Activated naive CD4-positive, alpha-beta T cell treated with anti-CD3 and anti-CD28 coated beads, Interleukin-2, amount 50 U/mL, for 16 hours (primary cell): ENCODE measurements around the gene GSG1L.

Source experiments
- DNase-seq: peaks from one replicate; pipeline ENCODE4 v3.0.0-alpha.2; 2020

The GSG1L gene

DNA sequence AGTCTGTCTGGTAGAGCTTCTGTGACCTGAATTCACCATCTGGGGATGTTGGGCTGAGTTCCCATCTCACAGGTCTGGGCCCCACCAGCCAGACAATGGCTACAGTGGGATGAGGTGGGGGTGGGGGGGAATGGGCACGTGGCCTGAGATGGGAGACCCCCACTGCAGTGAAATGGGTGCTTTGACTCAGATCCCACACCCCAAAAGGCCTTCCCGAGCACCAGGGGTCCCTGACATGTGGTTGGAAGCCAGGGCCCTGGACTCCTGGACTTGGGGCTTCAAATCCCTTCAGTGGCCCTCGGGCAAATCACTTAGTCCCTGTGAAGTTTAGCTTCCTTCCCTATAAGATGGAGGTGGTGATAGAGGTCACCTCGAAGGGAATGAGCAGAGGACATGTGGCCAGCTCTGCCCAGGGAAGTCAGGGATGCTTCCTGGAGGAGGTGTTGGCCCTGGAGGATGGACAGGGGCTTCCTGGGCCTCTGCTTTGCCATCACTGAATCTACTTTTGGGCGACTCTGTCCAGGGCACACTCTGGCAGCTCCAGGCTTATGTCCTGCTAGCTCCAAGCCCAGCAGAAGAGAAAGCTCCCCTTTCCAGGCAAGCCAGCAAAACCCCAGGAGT lies 295.4 kb downstream of the GSG1L start:
- DNase-seq = no peak

DNA sequence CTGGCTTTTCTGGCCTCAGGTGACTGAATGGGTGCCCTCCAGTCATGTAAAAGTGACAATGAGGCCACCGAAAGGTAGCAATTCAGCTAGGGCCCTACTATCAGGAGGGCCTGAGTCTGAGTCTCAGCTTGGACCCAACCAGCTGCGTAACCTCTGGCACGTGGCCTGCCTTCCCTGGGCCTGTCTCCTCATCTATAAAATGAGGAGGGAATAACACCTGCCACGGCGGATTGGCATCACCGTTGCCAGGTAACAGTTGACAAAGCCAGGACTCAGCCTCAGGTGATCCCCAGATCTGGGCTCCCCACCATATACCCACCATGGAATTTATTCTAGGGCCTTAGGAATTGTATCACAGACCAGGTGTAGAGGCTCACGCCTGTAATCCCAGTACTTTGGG lies 296.4 kb downstream of the GSG1L start:
- no peak for DNase-seq

DNA sequence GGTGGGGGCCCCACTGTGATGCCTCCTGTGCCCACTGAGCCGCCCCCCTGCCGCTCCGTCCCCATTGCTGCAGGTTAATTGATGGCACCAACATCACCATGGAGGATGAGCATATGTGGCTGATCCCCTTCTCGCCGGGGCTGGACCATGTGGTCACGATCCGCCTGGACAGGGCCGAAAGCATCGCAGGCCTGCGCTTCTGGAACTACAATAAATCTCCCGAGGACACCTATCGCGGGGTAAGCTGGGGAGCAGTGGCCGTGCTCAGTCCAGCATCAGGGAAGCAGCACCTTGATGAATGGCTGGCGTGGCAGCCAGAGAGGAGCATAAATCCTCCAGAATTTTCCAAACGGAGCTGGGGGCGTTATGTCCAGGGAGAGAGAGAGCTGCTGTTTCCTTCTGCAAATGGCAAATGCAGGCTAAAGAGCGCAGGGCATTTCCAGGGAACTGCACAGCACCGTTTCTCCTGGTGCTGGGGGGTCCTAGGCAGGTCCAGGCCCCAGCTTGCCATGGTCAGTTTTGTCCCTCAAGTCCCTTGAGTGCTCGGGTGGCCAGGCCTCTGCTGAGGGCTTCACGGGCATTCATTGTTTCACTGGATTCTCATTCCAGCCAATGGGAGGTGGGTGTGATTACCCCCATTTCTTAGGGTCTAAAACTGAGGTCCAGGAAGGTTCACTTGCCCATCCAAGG lies 297.1 kb downstream of the GSG1L start:
- DNase-seq = no peak

DNA sequence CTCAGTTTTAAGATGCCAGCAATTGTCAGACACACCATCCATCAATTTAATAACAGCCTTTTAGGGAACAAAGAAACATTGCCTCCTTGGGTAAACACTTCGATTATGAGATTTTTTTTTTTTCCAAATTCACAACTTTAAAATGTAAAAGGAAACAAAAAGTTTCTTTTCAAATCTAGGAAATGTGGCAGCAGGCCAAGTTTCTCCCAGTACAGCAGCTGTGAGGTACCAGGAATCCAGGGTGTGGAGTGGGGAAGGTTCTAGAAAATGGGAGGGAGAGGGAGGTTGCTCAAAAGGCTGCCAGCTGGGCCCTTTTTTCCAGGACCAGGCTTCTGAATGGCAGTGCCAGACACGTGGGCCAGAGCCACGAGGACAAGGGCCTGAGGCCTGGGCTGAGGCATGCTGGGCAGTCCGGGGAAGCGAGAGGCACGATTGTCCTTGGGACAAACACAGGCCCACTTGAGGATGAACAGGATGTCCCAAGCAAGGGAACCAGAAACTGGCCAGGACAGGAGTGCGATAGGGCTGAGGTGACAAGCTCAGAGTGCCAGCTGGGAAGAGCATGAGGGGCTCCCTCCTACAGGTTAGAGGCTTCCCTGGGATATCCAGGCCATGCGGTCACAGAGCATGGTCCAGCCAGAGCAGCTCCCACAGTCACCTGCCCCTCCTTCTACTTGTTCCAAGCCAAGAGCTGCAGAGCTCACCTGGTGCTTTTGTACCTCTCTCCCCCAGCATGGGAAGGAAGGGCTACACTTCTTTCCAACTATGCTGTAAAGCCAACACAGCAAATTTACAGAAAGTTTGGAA lies 298.4 kb downstream of the GSG1L start:
- DNase-seq = no peak

DNA sequence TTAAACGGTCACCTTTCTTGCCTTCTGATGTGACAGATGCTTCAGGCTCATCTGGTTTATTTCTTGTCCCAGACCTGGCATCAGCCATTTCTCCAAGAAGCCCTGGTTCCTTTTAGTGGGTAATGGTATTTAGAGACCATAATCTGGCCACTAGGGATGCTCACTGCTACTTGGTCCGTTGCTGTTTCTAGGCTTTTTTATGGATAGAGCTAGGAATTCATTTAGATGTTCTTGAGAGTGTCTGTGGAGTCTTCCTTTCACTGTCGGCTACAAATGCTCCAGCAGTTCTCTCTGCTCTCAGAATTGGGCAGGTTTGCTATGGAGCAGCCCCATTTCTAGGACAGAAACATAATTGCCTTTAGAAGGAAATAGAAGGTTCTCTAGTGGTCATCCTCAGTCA lies 299.1 kb downstream of the GSG1L start:
- DNase-seq = no peak

DNA sequence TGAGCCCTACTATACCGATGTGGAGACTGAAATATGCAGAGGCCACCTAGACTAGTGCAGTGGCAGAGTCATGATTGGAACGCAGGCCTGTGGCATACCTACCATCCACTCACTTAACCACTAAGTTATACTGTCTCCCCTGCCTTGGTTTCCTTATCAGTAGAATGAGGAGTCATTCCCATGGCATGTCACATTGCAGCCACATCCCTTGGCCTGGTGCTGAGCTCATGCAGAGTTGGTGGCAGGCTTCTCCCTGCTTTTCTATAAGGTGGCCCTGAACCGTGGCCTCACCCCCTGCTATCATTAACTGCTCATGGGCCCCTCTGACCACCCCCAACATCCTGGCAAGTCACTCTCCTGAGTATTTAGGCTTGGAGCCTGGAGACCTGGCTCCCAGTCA lies 301.1 kb downstream of the GSG1L start:
- DNase-seq = no peak

DNA sequence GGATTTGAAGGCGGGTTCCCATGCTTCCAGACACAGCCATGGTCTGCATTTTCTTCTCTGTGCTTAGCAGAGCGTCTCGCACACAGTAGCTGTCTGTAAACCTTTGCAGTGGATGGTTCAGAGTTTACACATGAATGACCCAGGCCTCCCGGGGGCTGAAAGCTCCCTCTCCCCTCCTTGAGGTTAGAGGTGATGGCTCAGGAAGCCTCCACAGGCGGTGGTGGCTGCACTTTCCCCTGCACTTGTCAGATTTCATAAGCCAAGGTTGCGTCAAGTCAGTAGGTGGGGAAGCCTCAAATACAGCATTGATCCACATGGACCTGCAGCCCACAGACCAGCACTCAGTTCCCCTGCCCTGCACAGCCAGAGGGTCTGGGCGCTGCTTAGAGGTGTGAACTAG lies 301.7 kb downstream of the GSG1L start:
- no peak for DNase-seq

DNA sequence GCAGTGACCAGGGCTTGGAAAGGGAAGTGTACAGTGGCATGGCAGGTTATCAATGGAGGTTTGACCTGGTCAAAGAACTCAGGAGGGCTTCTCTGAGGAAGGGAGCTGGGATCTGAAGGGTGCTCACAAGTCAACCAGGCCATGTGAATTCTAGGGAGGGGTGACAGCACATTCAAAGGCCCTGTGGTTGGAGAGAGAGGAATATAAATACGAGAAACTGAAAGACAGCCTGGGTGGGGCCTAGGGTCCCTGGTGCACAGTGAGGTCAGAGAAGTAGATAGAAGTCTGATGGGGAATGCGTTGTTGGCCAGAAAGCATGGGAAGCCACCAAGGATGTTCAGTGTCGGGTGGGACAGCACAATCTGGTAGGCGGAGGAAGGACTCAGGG lies 302.7 kb downstream of the GSG1L start:
- no peak for DNase-seq

DNA sequence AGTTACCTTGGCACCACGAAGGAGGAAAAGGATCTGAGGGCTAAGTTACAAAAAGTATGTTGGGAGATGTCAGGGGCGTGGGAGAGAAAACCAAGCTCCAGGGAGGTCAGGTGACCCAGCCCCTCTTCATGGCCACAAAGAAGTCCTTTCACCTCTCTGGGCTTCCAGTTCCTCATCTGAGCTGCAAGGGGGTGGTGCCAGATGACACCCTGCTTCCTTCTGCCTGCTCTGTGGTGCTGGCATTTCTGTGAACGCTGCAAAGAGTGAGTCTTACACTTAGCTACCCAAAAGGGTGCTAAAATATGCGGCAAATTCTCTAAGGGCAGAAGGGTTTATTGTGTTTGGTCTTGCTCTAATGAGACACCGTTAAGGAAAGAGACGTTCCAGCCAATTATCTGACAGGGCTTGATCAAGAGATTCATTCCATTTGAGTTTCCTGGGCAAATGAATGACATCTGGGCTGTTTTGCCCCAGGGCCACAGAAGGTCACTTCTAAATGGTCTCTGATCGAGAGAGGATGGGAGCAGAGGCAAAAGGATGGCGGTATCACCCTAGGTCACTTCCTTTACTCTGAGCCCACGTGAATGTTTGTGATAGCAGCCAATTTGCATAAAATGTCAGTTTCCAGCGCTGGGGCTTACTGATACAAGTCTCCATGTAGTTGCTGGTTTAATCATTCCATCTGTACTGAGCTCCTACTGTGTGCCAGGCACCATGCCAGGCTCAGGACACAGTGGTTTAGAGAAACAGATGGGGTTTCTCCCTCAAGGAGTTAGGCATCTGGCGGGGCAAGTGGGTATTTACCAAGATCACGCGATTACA lies 303.3 kb downstream of the GSG1L start:
- no peak for DNase-seq

DNA sequence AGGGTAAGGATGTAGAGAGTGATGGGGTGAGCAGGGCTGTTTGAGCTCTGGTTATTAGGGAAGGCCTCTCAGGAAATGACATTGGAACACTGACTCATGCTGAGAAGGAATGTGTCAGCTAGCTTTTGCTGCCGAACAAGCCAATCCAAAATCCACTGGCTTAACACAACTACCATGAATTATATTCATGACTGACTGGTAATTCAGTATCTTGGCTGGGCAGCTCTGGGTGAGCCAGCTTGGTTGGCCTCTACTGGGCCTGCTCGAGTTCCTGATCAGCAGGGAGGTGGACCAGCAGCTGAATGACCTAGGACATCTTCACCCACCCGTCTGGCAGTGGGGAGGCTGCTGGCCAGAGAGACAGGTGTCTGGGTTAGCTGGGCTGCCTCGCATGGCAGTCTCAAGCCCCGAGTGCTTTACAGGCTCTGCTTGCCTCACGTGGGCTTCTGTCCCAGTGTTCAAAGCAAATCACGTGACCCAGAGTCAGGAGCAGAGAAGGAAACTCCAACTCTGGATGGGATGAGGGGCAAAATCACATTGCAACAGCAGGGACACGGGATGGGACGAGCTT lies 304.1 kb downstream of the GSG1L start:
- no peak for DNase-seq

DNA sequence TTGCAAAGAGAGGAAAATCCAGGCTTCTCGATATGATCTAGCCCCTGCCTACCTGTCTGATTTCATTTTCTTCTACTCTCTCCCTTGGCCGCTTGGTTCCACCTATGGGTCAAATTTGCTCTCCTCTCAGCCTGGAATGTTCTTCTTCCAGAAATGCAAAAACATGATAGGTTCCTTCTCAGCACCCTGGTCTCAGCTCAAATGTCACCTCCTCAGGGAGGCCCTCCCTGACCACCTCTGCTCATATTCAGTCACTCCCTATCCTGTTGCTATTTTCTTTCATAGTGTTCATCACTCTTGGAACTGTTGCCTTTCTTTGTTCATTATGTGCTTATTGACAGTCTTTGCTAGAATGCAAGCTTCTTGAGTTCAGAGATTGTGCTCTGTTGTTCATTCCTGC lies 305.0 kb downstream of the GSG1L start:
- no peak for DNase-seq

DNA sequence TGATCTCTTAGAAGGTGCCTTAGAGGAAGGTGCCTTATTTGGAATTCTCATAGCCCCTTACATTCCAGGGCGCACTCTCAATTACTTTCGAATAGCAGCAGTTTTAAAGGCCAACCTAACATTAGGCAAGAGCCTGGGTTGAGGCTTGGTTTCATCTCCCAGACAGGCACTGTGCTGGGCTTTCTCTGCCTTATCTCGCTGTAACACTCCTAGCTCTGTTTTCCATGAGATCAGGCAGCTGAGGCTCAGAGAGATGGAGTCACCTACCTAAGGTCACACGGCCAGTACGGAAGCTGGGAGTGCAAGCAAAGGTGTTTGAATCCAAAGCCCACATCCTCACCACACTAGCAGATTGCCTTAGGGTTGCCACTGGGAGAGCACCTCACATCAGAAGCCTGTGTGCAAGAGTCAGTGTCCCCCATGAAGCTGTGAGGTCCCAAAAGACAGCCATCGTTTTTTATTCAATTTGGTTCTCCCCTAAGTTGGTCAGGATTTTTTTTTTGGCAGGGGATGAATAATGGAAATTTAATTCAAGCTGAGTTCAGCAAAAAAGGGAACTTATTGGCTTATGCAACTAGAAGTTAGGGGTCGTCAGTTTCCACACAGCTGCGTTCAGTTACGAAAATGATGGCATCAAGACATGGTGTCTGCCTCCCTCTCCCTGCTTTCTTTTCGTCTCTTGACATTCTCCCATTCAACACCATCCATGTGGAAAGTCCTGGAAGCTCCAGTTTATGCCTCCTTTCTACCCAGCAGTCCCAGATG lies 307.1 kb downstream of the GSG1L start:
- no peak for DNase-seq

DNA sequence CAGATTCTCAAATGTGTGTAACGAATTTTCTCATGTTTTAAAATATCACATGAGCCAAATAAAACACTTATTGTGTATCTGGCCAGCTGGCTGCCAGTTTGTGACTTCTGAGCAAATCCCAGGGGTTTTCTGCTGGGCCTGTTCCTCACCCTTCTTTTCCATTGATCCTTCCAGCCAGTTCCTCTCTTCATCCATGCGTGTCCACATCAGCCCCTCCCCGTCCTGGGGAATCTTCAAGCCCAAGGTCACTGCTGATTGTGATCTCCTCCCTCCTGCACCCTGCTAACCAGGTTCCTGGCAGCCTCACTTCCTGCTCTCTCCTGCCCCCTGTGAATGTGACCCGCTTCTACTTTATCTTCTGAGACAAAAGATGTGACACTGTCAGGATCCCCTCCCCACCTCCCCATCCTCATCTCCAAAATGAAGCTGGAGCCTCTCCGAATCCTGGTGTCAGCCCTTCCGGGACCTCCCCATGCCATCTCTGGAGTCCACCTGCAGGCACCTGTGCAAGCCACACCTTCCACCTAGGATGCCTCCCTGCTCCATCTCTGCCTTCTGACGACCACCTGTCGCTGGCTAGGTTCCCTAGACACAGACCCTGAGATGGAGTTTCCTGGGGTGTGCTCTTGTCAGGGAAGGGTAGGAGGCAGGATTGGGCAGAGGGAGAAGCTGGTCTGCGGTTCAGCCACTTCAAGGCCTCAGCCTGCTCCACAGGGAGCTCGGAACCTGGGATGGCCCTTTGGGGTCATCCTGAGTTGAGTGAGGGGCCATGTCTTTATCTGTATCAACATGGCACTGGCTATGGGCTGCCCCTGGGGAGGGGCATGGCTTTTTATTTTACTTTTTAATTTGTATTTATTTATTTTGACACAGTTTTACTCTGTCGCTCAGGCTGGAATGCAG lies 308.5 kb downstream of the GSG1L start:
- DNase-seq = no peak

DNA sequence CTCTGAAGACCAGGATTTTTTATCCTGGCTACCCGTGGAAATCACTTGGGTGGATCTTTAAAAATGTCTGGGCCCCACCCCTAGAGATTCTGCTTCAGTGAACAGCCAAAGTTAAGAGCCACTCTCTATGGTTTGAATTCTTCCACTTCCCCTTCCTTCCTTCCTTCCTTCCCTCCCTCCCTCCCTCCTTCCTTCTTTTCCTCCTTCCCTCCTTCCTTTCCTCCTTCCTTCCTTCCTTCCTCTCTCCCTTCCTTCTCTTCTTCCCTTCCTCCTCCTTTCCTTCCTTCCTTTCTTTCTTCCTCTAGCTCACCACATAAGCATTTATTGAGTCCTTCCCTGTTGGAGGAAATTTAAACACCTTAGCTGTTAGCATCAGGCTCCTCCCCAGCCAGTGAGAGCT lies 310.0 kb downstream of the GSG1L start:
- DNase-seq = no peak

DNA sequence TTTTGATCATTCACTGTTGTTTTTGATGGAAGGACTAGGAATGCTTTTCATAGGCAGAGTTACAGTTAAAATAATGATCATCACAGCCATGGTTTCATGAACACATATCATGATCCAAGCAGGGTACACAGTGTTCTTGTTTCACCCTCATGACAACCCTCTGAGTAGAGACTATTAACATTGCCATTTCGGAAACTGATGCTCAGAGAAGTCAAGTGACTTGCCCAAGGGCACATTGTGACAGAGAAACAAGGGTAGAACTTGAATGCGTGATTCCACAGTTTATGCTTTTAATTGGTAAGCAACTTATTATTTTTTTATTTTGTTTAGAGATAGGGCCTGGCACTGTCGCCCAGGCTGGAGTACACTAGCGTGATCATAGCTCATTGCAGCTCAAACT lies 311.3 kb downstream of the GSG1L start:
- no peak for DNase-seq

DNA sequence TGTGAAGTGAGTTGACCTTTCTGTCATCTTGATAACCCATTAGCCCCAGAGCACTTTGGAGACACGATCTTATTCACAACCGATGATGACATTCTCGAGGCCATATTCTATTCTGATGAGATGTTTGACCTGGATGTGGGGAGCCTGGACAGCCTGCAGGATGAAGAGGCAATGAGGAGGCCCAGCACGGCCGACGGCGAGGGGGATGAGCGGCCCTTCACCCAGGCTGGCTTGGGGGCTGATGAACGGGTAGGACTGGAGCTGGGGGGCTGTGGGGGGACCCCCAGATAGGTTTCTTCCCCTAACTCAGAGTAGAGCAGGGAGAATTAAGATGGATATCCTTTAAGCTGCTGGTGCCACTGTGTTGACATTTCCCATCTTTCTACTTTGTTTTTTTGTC lies 311.8 kb downstream of the GSG1L start:
- no peak for DNase-seq

DNA sequence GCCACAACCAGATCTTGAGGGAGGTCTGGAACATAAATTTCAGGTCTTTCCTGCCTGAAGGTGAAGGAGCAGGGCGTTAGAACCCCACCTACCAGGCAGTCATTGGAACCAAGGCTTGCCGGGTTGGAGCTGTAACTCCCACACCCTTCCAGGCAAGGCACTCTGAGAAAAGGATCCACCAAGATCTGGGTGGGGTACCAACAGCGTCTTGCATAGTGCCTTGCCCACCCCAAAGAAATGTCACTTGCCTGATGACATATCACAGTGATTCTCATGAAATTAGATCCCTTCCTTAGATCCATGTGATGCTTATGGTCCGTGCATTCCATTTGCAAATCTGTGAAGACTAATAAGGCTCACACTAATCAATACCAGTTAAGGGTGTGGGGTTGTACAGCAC lies 312.3 kb downstream of the GSG1L start:
- DNase-seq = no peak

DNA sequence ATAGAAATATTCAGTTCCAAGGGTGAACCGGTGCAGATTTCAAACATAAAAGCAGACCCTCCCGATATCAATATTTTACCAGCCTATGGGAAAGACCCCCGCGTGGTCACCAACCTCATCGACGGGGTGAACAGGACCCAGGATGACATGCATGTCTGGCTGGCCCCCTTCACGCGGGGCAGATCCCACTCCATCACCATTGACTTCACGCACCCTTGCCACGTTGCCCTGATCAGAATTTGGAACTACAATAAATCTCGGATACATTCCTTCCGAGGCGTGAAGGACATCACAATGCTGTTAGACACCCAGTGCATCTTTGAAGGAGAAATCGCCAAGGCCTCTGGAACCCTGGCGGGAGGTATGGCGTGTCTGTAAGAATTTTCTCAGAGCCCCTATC lies 313.6 kb downstream of the GSG1L start:
- DNase-seq = no peak

DNA sequence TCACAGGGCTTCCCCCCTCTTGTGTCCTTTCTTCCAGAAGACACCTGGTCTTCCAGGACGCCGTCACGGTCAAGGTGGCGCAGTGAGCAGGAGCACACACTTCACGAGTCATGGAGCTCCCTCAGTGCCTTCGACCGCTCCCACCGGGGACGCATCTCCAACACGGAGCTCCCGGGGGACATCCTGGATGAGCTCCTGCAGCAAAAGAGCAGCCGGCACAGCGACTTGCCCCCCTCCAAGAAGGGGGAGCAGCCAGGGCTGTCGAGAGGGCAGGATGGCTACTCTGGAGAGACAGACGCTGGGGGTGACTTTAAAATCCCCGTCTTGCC lies 314.0 kb downstream of the GSG1L start:
- no peak for DNase-seq

DNA sequence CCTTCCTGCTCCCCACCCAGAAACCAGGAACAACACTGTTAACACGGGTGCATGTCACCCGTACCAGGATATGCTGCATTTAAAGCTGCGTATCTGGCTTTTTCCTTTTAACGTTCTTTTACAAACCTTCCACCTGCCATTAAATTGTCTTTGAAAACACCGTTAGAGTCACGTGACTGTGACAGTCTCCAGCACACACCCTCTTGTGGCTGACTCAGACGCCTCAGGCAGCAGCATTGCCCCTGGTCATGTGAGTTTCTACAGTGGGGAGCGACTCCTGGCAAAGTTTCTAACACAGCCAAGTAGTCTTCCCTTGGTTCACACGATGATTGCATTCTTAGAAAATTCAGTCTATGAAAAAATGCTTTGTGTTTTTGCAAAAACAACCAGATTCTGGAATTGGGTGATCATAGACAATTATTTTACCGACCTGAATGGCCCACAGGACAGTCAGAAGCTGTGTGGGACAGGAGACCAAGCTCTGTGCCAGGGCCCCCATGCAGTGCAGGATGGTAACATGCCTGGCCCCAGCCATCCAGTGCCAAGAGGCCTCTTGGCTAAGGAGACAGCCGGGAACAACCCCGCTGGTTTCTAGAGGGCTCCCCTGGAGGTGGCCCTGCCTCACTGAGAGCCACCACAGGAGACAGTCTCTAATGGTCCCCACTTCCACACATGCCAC lies 314.5 kb downstream of the GSG1L start:
- peak; percentile 28 for DNase-seq

DNA sequence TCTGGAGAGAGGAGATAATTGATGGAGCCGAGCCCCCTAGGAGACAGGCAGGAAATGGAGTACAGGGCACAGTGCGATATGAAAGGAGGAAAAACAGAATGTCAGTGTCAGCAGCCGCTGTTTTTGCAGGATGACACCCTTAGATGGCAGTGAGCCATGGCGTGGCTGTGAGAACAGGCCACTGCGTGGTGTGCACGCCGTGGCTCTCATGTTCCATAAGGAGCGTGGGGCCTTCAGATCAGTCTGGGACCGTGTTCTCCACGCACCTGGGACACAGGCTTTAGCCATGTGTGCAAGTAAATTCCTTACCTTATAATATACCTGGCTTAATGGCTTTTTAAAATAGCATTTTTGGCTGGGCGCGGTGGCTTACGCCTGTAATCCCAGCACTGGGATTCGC lies 315.6 kb downstream of the GSG1L start:
- no peak for DNase-seq
